ENCODE results near the gene ANKLE2. TPM values are rescaled to one million over a fixed set of nuclear protein-coding genes. Genes with fewer than 3 reads are reported as not detected.

ANKLE2 gene
- total and polyA plus RNA-seq, 4 donors: 8.4 to 24.1 (median 15.4) TPM

- DNase-seq (ENCODE audit: low spot score): no peak
- no peak for TF ChIP-seq JUND (IDR thresholded peaks at IDR 0.05)
- TF ChIP-seq TAF1 (conservative IDR thresholded peaks at IDR 0.05): no peak
- TF ChIP-seq, protein P1, sequence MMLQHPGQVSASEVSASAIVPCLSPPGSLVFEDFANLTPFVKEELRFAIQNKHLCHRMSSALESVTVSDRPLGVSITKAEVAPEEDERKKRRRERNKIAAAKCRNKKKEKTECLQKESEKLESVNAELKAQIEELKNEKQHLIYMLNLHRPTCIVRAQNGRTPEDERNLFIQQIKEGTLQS (IDR thresholded peaks at IDR 0.05): no peak
- TF ChIP-seq FOXA1 (IDR thresholded peaks at IDR 0.05): no peak
- TF ChIP-seq EGR1 (IDR thresholded peaks at IDR 0.05; ENCODE audit: low read depth in 2 of 2): no peak
- TF ChIP-seq HNF4A (conservative IDR thresholded peaks at IDR 0.05): no peak
- no peak for TF ChIP-seq NR2F2 (IDR thresholded peaks at IDR 0.05)
- TF ChIP-seq SP1 (IDR thresholded peaks at IDR 0.05): no peak
- TF ChIP-seq RAD21 (IDR thresholded peaks at IDR 0.05): no peak
- no peak for TF ChIP-seq GABPA (IDR thresholded peaks at IDR 0.05 in 1 of 2, conservative IDR thresholded peaks at IDR 0.05 in 1 of 2)
- no peak for TF ChIP-seq FOXA2 (IDR thresholded peaks at IDR 0.05)
- TF ChIP-seq, protein P2, sequence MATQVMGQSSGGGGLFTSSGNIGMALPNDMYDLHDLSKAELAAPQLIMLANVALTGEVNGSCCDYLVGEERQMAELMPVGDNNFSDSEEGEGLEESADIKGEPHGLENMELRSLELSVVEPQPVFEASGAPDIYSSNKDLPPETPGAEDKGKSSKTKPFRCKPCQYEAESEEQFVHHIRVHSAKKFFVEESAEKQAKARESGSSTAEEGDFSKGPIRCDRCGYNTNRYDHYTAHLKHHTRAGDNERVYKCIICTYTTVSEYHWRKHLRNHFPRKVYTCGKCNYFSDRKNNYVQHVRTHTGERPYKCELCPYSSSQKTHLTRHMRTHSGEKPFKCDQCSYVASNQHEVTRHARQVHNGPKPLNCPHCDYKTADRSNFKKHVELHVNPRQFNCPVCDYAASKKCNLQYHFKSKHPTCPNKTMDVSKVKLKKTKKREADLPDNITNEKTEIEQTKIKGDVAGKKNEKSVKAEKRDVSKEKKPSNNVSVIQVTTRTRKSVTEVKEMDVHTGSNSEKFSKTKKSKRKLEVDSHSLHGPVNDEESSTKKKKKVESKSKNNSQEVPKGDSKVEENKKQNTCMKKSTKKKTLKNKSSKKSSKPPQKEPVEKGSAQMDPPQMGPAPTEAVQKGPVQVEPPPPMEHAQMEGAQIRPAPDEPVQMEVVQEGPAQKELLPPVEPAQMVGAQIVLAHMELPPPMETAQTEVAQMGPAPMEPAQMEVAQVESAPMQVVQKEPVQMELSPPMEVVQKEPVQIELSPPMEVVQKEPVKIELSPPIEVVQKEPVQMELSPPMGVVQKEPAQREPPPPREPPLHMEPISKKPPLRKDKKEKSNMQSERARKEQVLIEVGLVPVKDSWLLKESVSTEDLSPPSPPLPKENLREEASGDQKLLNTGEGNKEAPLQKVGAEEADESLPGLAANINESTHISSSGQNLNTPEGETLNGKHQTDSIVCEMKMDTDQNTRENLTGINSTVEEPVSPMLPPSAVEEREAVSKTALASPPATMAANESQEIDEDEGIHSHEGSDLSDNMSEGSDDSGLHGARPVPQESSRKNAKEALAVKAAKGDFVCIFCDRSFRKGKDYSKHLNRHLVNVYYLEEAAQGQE (IDR thresholded peaks at IDR 0.05): no peak
- TF ChIP-seq, protein P3, sequence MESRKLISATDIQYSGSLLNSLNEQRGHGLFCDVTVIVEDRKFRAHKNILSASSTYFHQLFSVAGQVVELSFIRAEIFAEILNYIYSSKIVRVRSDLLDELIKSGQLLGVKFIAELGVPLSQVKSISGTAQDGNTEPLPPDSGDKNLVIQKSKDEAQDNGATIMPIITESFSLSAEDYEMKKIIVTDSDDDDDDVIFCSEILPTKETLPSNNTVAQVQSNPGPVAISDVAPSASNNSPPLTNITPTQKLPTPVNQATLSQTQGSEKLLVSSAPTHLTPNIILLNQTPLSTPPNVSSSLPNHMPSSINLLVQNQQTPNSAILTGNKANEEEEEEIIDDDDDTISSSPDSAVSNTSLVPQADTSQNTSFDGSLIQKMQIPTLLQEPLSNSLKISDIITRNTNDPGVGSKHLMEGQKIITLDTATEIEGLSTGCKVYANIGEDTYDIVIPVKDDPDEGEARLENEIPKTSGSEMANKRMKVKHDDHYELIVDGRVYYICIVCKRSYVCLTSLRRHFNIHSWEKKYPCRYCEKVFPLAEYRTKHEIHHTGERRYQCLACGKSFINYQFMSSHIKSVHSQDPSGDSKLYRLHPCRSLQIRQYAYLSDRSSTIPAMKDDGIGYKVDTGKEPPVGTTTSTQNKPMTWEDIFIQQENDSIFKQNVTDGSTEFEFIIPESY (IDR thresholded peaks at IDR 0.05): no peak
- TF ChIP-seq, protein P4, sequence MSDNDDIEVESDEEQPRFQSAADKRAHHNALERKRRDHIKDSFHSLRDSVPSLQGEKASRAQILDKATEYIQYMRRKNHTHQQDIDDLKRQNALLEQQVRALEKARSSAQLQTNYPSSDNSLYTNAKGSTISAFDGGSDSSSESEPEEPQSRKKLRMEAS (IDR thresholded peaks at IDR 0.05): no peak
- no peak for TF ChIP-seq RXRA (IDR thresholded peaks at IDR 0.05)
- TF ChIP-seq HNF4G (IDR thresholded peaks at IDR 0.05): no peak
- no peak for TF ChIP-seq YY1 (IDR thresholded peaks at IDR 0.05)
- no peak for TF ChIP-seq CTCF (IDR thresholded peaks at IDR 0.05; ENCODE audit: low read depth, low read length, missing input control)
- H3K4me3 ChIP-seq (ENCODE audit: low read depth in 1 of 3, low read length in 3 of 3): no peak overlapping the region
- H3K9ac ChIP-seq (ENCODE audit: low read depth in 1 of 2, low read length in 2 of 2): no peak overlapping the region
- peaks cover 2 to 28% (median 17%) of the 10 kb centered on the region in 4 donors for H3K4me1 ChIP-seq (ENCODE audit: control insufficient read depth in 4 of 4, insufficient read depth in 4 of 4, low read length in 3 of 4)
- 76% methylated on average over 5 of the region's 5 CpGs for WGBS
- no peaks in the 10 kb centered on the region for H3K27me3 ChIP-seq (ENCODE audit: control insufficient read depth in 4 of 4, insufficient read depth in 4 of 4, low read length in 3 of 4)
- H3K9me3 ChIP-seq (ENCODE audit: control insufficient read depth in 4 of 4, low read length in 3 of 4): no peaks in the 10 kb centered on the region
- H3K27ac ChIP-seq (ENCODE audit: low read depth in 1 of 2, low read length in 2 of 2): no peak overlapping the region
- peaks cover 0 to 3% (median 0%) of the 10 kb centered on the region in 4 donors for H3K36me3 ChIP-seq (ENCODE audit: control insufficient read depth in 4 of 4, insufficient read depth in 3 of 4, low read depth in 1 of 4, low read length in 3 of 4)
Measured at GRCh38 chr12:132685400-132685799, 76.2 kb downstream of the ANKLE2 start.
